GM21576 (cell line): ENCODE results near the gene MOB3A.

ENCODE experiments used
- ATAC-seq: cut with Tn5 transposase; IDR thresholded peaks from one replicate; pipeline ENCODE4 v1.9.1; 2021; ENCODE audit warnings: mild to moderate bottlenecking, moderate library complexity; ENCODE audit not compliant: unreplicated experiment

The MOB3A gene

GRCh38 chr19:2047449-2048103 is 48.5 kb downstream of the MOB3A start:
- ATAC-seq = no peak

- no peak for ATAC-seq
Observed at GRCh38 chr19:2047076-2047448, 49.1 kb downstream of the MOB3A start.

GRCh38 chr19:2046046-2046907 is 49.8 kb downstream of the MOB3A start:
- ATAC-seq = no peak

GRCh38 chr19:2045501-2046045 is 50.6 kb downstream of the MOB3A start:
- ATAC-seq = no peak

GRCh38 chr19:2044709-2045500 is 51.2 kb downstream of the MOB3A start:
- ATAC-seq = no peak

GRCh38 chr19:2043961-2044708 is 52.0 kb downstream of the MOB3A start:
- ATAC-seq = no peak

GRCh38 chr19:2043251-2043641 is 52.9 kb downstream of the MOB3A start:
- ATAC-seq = no peak

- ATAC-seq = no peak
Observed at GRCh38 chr19:2042485-2043250, 53.5 kb downstream of the MOB3A start.

- peak; percentile 50 for ATAC-seq
Observed at GRCh38 chr19:2041683-2042484, 54.2 kb downstream of the MOB3A start.

- no peak for ATAC-seq
Observed at GRCh38 chr19:2041433-2041682, 54.8 kb downstream of the MOB3A start.

- ATAC-seq = no peak
Observed at GRCh38 chr19:2040647-2041432, 55.3 kb downstream of the MOB3A start.

GRCh38 chr19:2039959-2040646 is 56.0 kb downstream of the MOB3A start:
- ATAC-seq = no peak

GRCh38 chr19:2039089-2039958 is 56.8 kb downstream of the MOB3A start:
- no peak for ATAC-seq

- ATAC-seq = no peak
Observed at GRCh38 chr19:2038284-2039088, 57.6 kb downstream of the MOB3A start.

- ATAC-seq = no peak
Observed at GRCh38 chr19:2037651-2038255, 58.4 kb downstream of the MOB3A start.

- no peak for ATAC-seq
Observed at GRCh38 chr19:2036424-2036823, 59.7 kb downstream of the MOB3A start.
